GM10248 (cell line): Measurements from ENCODE around the gene VPS4B.

Experiments used
- CTCF ChIA-PET: fragments of 300-600 bp; sonication (Branson Sonifier 250); formaldehyde crosslinking; extraction: SDS; loops from one replicate; lab custom pipeline; 2021; ENCODE audit warnings: antibody characterized with exemption; lab: Yijun Ruan, JAX
- POLR2A ChIA-PET: fragments of 350-650 bp; sonication (Branson Sonifier 250); formaldehyde crosslinking; extraction: SDS; loops from one replicate; lab custom pipeline; 2020; ENCODE audit warnings: antibody characterized with exemption; lab: Yijun Ruan, JAX
- DNase-seq: peaks from one replicate; pipeline ENCODE4 v3.0.0; 2012; ENCODE audit errors: extremely low spot score
- CTCF ChIP-seq: IDR thresholded peaks from 2 replicates; pipeline ENCODE4 v1.5.1; 2012; ENCODE audit warnings: mild to moderate bottlenecking, low read depth; ENCODE audit errors: extremely low read depth, missing control alignments, control extremely low read depth

Gene VPS4B

DNA sequence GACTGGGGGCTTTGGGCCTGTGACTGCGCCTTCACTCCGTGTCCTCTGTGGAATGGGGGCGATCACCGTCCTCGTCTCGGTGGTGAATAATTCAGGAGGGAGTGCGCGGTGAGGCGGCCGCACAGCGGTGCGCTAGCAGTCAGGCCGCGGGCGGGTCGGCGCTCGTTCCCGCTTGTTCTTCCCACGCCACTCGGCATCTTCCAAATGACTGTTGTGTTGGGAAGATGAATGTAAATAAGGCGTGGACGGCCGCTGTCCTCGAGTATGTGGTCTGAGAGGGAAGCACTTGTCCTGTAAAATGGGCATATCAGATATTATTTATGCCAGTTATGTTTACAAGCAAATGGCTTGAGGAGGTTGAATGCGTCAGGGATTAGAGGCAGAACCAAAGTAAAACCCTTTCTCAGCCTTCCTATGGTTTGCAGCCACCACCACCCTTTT lies 608 bp upstream of the VPS4B start:
- TF ChIP-seq CTCF, result no peak
- ChIA-PET CTCF (interaction anchor here (0.7 to 6.2 kb wide), 5 partner anchors 9 to 71 kb away, joined by 3 to 68 read pairs (median 3); no protein-coding TSS in a partner anchor), POLR2A (interaction anchor here (0.6 to 1.0 kb wide), 2 partner anchors 11 to 894 kb away, joined by 3 to 5 read pairs; no protein-coding TSS in a partner anchor)
- no peak for DNase-seq

DNA sequence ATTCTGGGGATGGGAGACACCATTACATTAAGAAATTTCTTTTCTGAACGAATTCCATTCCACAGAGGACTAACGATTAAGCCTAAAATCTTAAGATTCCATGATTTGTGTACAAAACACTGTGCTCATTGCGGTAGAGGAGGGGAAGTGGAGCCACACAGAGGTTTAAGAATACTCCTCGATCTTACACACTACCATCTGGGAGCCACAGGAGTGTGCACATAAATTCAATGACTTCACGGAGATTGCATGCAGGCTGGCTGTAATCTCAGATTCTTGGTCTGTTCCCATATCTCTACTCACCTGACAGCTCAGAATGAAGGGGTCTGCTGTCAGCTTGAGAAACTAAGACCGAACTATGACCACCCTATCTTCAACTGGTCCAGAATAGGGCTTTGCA lies 762 bp downstream of the VPS4B start:
- ChIA-PET POLR2A (interaction anchor here (0.8 kb wide), 1 partner anchor 31 kb away, joined by 3 read pairs; no protein-coding TSS in a partner anchor), CTCF (interaction anchor here (1.0 to 1.3 kb wide), 3 partner anchors 9 to 103 kb away, joined by 3 read pairs; no protein-coding TSS in a partner anchor)
- DNase-seq, result no peak
- TF ChIP-seq CTCF, result no peak

- no peak for TF ChIP-seq CTCF
- ChIA-PET CTCF (interaction anchor here (0.8 kb wide), 1 partner anchor 23 kb away, joined by 3 read pairs; no protein-coding TSS in a partner anchor), POLR2A (no interaction called here)
- no peak for DNase-seq
These were observed 9.3 kb downstream of the VPS4B start for GRCh38 chr18:63412953-63413352.

- ChIA-PET CTCF (interaction anchor here (0.7 to 2.1 kb wide), 4 partner anchors 10 to 43 kb away, joined by 3 to 7 read pairs (median 6); no protein-coding TSS in a partner anchor), POLR2A (interaction anchor here (0.7 to 1.2 kb wide), 2 partner anchors 11 to 15 kb away, joined by 3 to 5 read pairs; partner anchors contain the start of gene VPS4B)
- TF ChIP-seq CTCF, result no peak
- DNase-seq, result no peak
These were observed 11.5 kb downstream of the VPS4B start for GRCh38 chr18:63410792-63411191.

DNA sequence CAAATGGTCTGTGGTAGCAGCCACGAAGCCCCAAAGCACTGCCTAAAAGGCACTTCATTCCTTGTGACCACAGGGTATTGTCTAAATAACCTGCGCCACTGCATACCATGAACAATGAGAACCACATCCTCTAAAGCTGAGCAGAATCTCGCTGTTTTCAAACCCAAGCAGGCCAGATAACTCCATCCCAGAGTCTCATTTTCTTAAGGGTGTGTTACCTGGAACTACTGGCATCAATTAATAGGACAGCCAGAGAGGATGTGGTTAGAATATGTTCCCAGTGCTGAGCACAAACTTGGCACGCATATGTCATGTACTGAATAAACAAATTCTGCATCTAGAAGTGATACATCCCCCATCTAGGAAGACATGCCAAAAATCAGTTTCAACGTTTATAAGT lies 13.0 kb downstream of the VPS4B start:
- ChIA-PET CTCF (interaction anchor here (0.7 to 2.1 kb wide), 5 partner anchors 29 to 392 kb away, joined by 3 to 7 read pairs (median 4); no protein-coding TSS in a partner anchor), POLR2A (no interaction called here)
- no peak for TF ChIP-seq CTCF
- no peak for DNase-seq

- TF ChIP-seq CTCF, result no peak
- DNase-seq, result no peak
- CTCF ChIA-PET, result interaction anchor here (1.6 kb wide), 1 partner anchor 12 kb away, joined by 4 read pairs; no protein-coding TSS in a partner anchor
- POLR2A ChIA-PET, result no interaction called here
These were observed 14.5 kb downstream of the VPS4B start for GRCh38 chr18:63407734-63408133.
